NCI-H1694 (cell line): Measurements from ENCODE around the gene REL.

Experiments used
- DNase-seq: peaks from one replicate; lab custom pipeline; 2025; lab: John Stamatoyannopoulos, UW

The REL gene

GRCh38 chr2:60964651-60965498, 83.5 kb downstream of the REL start:
- no peak for DNase-seq

- no peak for DNase-seq
Observed at GRCh38 chr2:60965499-60965785, 84.1 kb downstream of the REL start.

- no peak for DNase-seq
Observed at GRCh38 chr2:60966507-60967405, 85.4 kb downstream of the REL start.

- no peak for DNase-seq
Observed at GRCh38 chr2:60972889-60973656, 91.7 kb downstream of the REL start.

- DNase-seq = no peak
Observed at GRCh38 chr2:60973705-60974104, 92.3 kb downstream of the REL start.

GRCh38 chr2:60974652-60975051, 93.3 kb downstream of the REL start:
- DNase-seq = no peak
